ENCODE results near the gene TTLL8. TPM values are rescaled to one million over a fixed set of nuclear protein-coding genes. Genes with fewer than 3 reads are reported as not detected.

Gene TTLL8
- total RNA-seq, 4 donors from 2014 or later, result not detected

DNA sequence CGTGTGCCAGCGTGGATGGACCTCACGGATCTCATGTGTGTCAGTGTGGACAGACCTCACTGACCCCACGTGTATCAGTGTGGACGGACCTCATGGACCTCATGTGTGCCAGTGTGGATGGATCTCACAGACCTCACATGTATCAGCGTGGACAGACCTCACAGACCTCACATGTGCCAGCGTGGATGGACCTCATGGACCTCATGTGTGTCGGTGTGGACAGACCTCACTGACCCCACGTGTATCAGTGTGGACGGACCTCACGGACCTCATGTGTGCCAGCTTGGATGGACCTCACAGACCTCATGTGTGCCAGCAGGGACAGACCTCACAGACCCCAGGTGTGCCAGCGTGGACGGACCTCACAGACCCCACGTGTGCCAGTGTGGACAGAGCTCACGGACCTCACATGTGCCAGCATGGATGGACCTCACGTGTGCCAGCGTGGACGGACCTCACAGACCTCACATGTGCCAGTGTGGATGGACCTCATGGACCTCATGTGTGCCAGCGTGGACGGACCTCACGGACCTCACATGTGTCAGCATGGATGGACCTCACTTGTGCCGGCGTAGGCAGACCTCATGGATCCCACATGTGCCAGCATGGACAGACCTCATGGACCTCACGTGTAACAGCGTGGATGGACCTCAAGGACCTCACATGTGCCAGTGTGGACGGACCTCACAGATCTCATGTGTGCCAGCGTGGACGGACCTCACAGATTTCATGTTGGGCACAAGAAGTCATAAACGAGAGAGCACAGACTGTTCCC is 18.2 kb downstream of the TTLL8 start:
- 94 to 95% methylated on average over 22 to 23 of the region's 29 CpGs for WGBS, 2 donors
- intact Hi-C loops (cut with DNase I; ENCODE audit: low total_unique reads), result no loop called here
- TF ChIP-seq, protein P1, sequence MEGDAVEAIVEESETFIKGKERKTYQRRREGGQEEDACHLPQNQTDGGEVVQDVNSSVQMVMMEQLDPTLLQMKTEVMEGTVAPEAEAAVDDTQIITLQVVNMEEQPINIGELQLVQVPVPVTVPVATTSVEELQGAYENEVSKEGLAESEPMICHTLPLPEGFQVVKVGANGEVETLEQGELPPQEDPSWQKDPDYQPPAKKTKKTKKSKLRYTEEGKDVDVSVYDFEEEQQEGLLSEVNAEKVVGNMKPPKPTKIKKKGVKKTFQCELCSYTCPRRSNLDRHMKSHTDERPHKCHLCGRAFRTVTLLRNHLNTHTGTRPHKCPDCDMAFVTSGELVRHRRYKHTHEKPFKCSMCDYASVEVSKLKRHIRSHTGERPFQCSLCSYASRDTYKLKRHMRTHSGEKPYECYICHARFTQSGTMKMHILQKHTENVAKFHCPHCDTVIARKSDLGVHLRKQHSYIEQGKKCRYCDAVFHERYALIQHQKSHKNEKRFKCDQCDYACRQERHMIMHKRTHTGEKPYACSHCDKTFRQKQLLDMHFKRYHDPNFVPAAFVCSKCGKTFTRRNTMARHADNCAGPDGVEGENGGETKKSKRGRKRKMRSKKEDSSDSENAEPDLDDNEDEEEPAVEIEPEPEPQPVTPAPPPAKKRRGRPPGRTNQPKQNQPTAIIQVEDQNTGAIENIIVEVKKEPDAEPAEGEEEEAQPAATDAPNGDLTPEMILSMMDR (IDR thresholded peaks at IDR 0.05), result no peak
- no peak for TF ChIP-seq POLR2A (IDR thresholded peaks at IDR 0.05)
- no peak for DNase-seq (ENCODE audit: low spot score in 2 of 2)
- H3K4me3 ChIP-seq (ENCODE audit: low read depth, poor library complexity, severe bottlenecking), result no peak overlapping the region

DNA sequence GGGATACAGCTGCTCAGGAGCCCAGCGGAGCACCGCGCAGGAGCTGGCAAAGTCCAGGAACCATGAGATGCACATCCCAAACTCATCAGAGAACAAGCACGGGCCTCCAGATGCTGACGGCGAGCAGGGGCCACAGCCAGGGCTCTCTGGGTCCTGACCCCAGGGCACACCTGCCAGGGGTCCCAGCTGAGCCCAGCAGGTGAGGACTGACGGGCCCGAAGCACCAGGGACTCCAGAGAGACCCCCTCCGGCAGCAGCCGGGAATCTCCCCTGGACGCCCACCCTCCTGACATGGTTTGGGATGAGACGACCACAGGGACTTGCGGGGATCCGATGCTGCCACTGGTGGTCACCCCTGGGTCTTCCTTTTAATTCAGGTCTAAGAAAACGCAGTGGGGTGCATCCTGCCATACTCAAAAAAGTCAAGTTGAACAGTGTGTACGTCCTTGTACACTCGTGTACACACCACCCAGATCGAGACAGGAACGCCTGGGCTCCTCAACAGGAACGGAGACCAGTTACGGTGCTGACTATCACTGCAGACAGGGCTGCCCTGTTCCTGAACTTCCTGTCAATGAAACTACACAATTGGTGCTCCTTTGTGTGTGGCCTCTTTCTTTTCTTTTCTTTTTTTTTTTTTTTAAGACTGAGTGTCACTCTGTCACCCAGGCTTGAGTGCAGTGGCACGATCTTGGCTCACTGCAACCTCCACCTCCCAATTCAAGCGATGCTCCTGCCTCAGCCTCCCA is 21.9 kb downstream of the TTLL8 start:
- intact Hi-C loops (cut with DNase I; ENCODE audit: low total_unique reads), result no loop called here
- TF ChIP-seq, protein P1 (IDR thresholded peaks at IDR 0.05), result no peak
- no peak for TF ChIP-seq POLR2A (IDR thresholded peaks at IDR 0.05)
- no peak overlapping the region for H3K4me3 ChIP-seq (ENCODE audit: low read depth, poor library complexity, severe bottlenecking)
- WGBS, 2 donors, result 79 to 83% methylated on average over 20 to 23 of the region's 23 CpGs
- DNase-seq (ENCODE audit: low spot score in 2 of 2), result no peak

DNA sequence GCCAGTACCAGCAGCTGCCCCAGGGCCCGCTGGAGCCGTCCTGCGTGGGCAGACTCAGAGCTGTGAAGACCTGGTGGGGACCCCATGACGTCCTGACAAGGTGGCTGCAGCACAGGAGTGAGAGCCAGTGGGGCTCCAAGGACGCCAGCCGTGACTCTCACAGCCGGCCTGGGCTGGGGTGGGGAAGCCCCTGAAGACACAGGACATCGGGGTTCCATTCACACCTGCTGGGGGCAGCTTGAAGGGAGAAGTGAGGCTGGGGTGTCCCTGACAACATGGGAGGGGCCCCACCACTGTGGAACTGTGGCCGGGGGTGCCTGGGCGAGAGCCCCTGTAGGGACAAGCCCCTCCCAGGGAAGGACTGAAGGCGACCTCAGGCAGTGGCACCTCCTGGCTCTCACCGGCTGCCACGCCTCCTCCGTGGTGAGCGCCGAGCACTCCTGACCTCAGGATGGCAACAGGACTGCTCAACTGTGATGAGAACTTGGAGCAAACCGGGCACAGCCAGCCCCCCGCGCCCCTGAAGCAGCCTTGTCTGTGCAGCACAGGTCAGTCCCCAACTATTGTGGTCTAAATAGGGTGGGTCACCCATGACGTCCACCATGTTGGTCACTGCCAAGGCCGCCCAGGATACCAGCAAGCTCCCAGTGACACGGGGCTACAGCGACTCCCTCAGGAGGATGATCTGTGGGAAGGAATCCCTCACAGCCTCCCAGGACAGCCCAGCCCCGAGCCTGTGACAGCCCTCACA is 22.8 kb downstream of the TTLL8 start:
- no peak for TF ChIP-seq POLR2A (IDR thresholded peaks at IDR 0.05)
- TF ChIP-seq, protein P1 (IDR thresholded peaks at IDR 0.05), result no peak
- H3K4me3 ChIP-seq (ENCODE audit: low read depth, poor library complexity, severe bottlenecking), result no peak overlapping the region
- intact Hi-C loops (cut with DNase I; ENCODE audit: low total_unique reads), result no loop called here
- WGBS, 2 donors, result 72 to 80% methylated on average over 11 to 23 of the region's 24 CpGs
- no peak for DNase-seq (ENCODE audit: low spot score in 2 of 2)

DNA sequence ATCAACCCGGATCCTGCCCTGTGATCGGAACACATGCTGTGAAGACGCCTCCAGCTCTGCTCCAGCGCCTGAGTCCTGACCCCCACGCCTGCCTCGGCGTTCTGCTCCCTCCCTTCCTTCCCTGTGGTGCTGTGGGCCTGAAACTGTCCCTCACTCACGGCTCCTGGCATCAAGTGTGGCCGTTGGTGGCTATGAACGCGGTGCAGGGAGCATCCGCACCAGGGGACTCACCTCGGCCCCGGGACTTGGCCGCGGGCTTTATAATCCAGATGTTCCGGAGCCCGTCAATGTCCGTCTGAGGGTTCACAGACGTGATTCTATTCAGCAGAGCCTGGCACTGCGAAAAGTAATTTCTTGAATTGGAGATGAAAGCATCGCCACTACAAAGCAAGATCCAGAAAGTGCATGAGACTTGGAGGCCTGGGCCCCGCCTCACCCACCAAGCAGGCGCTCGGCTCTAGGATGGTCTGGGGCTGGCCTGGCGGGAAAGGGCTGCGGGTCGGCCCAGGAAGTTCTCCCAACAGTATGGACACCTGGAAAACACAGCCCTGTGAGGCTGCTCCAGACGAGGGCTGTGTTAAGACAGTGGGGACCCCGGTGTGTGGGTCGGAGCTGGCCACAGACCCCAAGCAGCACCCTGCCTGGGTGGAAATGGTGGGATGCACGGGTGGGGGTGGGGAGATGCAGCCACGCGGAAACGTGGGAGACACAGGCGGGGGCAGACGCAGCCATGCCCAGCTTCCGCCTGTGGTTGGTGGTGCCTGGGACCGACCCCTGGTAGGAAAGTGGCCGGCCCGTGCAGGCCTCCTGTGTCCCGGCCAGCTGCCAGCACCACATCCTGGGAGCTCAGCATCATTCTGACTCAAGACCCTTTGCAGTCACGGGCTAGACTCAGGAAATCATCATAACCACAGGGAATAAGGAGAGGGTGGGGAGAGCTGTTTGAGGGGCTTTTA is 23.7 kb downstream of the TTLL8 start:
- whole genome bisulfite sequencing, 2 donors, result 74% methylated on average over 42 to 43 of the region's 43 CpGs
- no peak for DNase-seq (ENCODE audit: low spot score in 2 of 2)
- TF ChIP-seq, protein P1 (IDR thresholded peaks at IDR 0.05), result no peak
- no peak for TF ChIP-seq POLR2A (IDR thresholded peaks at IDR 0.05)
- H3K4me3 ChIP-seq (ENCODE audit: low read depth, poor library complexity, severe bottlenecking), result no peak overlapping the region
- intact Hi-C loops (cut with DNase I; ENCODE audit: low total_unique reads), result no loop called here

All from lower leg skin (tissue), 4 donors.